Measurements from ENCODE around the gene UNC5A. TPM values are rescaled to one million over a fixed set of nuclear protein-coding genes. Genes with fewer than 3 reads are reported as not detected.
A peak's percentile ranks its signal among the peaks of the same experiment; 100 is the strongest.

Gene UNC5A
- 15.2 and 18.6 TPM in 2 replicates for polyA plus RNA-seq (2014; cell fraction: cytosol; rRNA removed)
- polyA plus RNA-seq (2014; cell fraction: nucleus; rRNA removed): 9.0 and 16.8 TPM in 2 replicates

- peak; percentile 92 for DNase-seq (ENCODE audit: low spot score)
Measured at GRCh38 chr5:176810081-176810597, at the start of gene UNC5A. TSS of gene UNC5A (plus strand) at chr5:176810559. CDS start at chr5:176810751, 192 bp downstream.

- DNase-seq (ENCODE audit: low spot score): no peak
Measured at GRCh38 chr5:176761755-176762154, 48.6 kb upstream of the UNC5A start.

GRCh38 chr5:176762489-176762888 is 47.9 kb upstream of the UNC5A start:
- no peak for DNase-seq (ENCODE audit: low spot score)

- DNase-seq (ENCODE audit: low spot score): no peak
Measured at GRCh38 chr5:176765687-176766086, 44.7 kb upstream of the UNC5A start.

- DNase-seq (ENCODE audit: low spot score): no peak
Measured at GRCh38 chr5:176768174-176768970, 42.0 kb upstream of the UNC5A start.

- DNase-seq (ENCODE audit: low spot score): no peak
Measured at GRCh38 chr5:176769911-176770310, 40.4 kb upstream of the UNC5A start.

DNA sequence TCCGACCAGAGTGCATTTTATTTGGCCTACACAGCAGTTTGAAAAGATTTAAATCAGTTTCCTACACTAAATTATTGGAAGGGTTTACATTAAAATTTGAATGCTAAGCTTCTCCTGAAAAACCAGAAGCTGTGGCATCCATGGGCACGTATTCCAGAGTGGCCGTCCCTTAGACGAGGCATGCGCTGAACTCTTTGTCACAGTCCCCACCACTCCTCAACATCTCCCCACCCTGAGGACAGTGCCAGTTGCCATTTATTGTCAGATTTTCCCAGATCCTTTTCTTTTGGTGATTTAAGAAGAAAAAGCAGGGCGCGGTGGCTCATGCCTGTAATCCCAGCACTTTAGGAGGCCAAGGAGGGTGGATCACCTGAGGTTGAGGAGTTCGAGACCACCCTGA is 39.9 kb upstream of the UNC5A start:
- no peak for DNase-seq (ENCODE audit: low spot score)

DNA sequence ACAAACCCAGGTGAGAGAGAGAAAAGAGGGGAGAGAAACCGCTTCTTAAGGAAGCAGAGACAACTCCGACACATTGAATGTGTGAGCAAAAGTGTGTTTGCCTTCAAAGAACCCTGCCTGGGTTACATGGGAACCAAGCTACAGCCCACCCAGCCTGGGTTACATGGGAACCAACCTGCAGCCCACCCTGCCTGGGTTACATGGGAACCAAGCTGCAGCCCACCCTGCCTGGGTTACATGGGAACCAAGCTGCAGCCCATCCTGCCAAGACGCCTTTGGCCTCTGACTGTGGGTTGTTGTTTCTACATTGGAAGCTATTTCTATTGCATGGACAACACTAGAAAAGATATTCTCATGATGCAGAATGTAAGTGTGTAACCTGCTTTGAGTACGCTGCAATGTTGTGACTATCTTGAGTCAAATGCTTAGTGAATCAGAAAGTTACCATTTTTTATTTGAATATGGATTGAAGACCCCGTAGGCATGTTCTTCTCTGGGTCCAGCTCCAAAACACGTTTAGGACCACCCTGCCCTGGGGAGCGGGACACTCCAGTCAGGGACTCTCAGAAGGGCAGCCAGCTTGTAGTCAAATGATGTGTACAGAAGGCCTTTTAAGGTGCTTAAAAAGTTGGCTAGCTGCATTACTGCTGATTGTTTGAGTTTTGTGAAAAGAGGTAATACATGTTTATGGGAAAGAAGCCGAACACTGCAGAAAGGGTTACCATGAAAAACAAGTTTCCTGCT is 39.1 kb upstream of the UNC5A start:
- DNase-seq (ENCODE audit: low spot score): no peak

- DNase-seq (ENCODE audit: low spot score): no peak
Measured at GRCh38 chr5:176772271-176773210, 37.8 kb upstream of the UNC5A start.

DNA sequence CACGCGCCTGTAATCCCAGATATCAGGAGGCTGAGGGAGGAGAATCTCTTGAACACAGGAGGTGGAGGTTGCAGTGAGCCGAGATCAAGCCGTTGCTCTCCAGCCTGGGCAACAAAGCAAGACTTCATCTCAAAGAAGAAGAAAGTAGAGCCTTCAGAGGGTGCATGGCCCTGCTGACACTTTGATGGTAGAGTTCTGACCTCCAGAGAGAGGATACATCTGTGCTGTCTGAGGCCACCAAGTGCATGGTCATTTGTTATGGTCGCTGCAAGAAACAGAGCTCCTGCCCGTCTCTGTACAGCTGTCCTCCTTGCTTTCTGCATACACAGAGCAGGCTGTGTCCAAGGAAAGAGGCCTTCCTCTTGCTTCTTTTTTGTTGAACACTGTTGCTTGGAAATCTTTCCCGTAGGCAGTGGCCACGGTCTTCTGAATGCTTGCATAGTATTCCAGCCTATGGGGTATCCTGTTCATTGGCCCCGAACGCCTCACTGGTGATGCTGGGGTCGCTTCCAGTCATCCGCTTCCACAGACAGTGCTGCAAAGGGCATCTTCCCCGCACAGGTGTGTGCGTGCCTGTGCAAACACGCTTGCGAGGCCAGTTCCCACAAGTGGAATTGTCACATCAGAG is 36.8 kb upstream of the UNC5A start:
- no peak for DNase-seq (ENCODE audit: low spot score)

DNA sequence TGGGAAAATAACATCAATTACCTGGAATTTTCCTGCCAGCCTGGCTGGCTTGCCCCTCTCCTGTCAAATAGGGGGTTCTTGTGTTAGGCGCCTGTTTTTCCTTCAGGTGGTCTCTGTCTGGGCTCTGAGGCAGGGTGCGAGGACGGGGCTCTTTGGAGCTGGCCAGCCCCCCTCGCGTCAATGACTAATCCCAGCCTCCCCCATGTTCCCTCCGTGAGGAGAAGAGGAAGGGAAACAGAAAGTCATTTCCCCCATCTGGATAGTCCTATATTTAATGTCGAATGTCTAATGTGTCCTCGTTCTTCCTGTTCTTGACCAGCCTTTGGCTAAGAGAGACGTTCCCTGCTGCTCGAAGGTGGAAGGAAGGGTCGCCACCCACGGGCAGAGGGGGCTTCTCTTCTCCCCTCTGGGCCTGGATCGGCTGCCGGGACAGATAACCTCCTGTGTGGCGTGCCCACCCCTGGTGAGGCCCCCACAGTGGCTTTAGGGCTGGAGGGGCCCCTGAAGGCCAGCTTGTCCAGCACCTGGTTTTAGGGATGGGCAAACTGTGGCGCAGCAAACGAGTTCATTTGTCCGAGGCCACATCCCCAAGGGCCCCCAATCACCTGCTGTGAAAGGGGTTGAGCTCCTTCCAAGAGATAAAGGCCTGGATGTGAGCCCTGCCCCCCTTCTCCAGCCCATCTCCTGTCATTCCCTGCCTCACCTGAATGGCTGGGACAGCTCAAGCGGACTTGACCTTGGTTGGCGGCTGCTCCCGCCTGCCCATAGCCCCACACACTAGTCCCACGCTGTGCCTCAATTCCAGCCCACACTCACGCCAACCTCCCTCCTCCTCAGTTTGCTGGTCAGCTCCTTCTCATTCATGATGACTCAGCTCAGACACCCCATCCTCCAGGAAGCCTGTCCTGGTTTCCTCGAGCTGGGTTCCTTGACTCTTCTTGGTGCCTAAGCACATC is 35.9 kb upstream of the UNC5A start:
- no peak for DNase-seq (ENCODE audit: low spot score)

DNA sequence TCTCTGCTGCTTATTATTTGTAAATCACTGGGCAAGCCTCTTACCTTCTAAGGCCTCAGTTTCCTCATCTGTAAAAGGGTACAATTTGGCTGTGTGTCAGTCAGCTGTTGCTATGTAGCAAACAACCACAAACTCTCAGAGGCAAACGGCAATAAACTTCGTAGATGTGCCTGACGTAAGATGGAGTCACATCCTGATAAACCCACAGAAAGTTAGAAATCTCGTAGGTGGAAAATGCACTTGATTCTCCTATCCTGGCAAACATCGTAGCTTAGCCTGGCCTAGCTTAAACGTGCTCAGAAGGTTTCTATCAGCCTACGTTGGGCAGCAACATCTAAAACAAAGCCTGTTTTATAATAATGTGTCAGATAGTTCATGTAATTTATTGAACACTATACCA is 35.0 kb upstream of the UNC5A start:
- no peak for DNase-seq (ENCODE audit: low spot score)

- DNase-seq (ENCODE audit: low spot score): no peak
Measured at GRCh38 chr5:176776141-176776865, 34.1 kb upstream of the UNC5A start.

DNA sequence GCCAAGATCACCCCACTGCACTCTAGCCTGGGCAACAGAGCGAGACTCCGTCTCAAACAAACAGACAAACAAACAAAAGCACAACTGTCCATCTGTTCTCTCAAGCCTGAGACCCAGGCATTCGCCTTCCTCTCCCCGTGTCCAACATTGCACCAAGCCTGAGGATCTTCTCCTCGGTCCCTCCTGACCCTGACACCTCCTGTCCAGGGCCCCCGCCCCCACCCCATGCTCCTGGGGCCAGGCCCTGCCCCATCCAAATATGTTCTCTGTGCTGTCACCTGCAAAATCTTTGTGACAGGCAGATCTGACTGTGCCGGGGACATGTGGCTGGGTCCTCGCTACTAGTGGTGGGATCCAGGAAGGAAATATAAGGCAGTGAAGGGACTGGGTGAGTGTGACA is 33.4 kb upstream of the UNC5A start:
- no peak for DNase-seq (ENCODE audit: low spot score)

GRCh38 chr5:176778921-176779465 is 31.4 kb upstream of the UNC5A start:
- DNase-seq (ENCODE audit: low spot score): no peak

DNA sequence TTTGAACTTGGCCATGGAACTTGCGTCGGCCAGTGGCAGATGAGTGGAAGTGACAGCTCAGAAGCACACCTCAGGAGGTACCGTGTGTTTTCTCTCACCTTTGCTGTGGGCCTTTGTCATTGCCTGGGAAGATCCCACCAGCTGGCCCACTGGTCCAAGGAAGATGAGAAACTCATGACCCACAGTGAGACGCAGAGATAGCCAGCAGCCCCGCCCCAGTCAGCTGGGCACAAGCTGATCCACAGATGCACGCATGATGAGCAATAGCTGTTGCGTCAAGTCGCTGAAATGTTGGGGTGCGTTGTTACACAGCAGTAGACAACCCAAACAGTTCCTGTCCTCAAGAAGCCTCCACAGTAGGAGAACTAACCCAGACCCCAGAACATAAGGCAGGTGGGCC is 30.8 kb upstream of the UNC5A start:
- no peak for DNase-seq (ENCODE audit: low spot score)

DNA sequence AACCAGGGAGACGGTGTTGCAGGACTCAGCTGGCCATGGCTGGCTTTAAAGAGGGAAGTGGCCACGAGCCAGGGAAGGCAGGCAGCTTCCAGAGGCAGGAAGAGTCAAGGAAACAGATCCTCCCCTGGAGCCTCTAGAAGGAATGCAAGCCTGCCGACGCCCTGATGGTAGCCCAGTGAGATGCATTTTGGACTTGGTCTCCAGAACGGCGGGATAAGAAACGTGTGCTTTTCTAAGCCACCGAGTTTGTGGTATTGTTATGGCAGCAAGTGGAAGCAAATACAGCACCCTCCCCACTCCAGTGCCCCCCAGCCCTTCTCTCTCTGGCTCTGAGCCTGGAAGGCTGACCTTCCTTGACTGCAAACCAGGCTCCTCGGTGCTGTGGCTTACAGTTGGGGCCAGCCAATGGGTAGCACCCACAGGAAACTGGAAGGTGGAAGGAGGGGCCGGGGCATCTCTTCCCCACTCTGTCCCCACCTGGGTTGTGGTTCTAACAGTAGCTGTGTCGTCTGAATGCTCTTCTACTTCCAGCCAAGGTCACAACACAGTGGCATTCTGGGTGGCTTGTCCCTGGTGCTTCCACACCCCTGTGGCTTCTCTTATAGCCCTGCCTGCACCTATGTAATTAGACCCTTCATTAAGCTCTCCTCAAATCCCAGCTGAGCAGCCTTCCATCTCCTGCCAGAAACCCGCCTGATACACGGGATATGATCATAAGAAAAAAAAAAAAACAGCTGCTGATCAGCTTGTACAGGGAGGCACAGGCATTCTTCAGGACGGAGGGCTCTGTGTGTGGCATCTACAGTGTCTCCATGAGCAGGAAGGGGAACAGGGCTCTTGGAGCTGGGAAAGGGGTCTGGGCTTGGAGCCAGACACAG is 29.9 kb upstream of the UNC5A start:
- no peak for DNase-seq (ENCODE audit: low spot score)

- no peak for DNase-seq (ENCODE audit: low spot score)
Measured at GRCh38 chr5:176781054-176781375, 29.3 kb upstream of the UNC5A start.

Data from SK-N-DZ (cell line).